Measurements from ENCODE around the gene CCDC40.
"Not testable (repeated sequence)": the region's sequence is repeated elsewhere in the genome, so short reads cannot be mapped to it uniquely, and the experiment has no call there.

The CCDC40 gene

DNA sequence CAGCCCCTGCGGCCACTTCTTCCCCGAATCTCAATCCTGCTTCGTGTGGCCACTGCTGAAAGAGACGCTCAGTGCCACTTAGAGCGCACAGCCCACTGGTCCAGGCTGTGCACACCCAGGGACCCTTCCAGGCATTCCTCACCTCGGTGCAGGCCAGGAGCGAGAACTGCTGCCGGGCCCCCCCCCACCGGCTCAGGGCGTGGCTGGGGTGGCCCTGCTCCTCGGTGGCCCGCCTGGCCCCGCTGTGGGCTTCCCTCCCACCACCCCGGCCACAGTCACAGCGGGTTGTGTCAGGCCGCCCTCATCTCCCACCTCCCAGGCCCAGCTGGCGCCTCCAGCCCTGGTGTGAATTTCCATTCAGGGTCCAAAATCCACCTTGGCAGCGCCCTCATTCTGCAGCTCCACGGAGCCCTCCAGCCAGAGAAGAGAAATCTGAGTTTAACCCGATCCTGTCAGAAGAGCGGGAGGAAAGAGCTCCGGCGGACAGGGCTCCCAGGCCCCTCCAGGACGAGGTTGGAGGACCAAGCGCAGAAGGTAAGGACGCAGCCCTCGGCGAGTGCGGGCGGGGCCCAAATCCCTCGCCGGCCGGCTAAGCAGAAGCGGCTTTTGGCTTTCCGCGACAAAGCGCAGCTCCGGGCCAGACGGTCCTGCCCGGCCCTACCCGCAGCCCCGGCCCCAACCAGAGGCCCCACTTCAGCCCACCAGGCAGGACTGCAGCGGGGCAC lies 12.8 kb upstream of the CCDC40 start:
- no peak for DNase-seq

DNA sequence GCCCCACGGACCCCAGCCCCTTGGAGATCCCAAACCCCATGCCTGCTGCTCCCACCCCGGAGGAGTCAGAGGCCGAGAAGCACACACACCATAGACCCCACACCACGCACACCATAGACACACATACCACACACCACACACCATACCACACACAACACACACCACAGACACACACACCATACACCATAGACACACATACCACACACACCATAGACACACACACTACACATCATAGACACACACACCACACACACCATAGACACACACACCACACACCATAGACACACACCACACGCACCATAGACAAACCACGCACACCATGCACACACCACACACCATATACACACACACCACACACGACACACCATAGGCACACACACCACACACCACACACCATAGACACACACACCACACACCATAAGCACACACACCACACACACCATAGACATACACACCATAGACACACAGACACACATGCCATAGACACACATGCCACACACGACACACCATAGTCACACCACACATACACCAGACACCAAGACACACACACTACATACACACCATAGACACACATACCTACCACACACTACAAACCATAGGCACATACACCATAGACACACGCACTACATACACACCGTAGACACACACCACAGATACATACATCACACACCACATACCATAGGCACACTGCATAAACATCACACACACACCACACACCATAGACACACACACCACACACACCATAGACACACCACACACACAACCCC lies 12.1 kb upstream of the CCDC40 start:
- no peak for DNase-seq

DNA sequence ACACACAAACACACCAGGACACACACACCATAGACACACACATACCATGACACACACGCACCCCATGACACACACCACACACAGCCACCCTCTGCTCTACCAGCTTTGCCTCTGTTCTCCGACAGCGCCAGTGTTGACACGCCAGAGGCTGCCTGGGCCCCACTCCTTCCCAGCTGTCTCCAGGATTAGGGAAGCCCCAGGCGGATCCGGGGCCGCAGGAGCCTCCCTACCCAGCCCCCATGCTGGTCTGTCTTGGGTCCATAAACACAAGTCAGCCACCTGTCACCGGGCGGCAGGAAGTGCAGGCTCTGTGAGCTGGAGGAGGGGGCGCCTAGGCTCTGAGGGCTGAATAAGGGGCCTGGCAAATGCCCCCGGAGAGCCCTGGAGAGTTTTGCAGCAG lies 11.3 kb upstream of the CCDC40 start:
- no peak for DNase-seq

DNA sequence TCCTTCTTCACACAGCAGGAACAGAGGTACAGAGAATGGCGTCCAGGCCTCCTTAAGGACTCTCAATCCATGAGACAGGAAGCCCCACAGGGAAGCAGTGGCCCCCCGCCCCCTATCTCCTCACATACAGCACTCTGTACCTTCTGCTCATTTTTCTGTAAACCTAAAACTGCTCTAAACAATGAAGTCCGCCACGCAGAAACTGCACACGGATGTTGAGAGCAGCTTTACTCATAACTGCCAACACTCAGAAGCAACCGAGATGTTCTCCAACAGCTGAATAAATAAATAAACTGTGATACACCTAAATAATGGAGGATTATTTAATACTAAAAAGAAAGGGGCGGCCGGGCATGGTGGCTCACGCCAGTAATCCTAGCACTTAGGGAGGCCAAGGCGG lies 10.6 kb upstream of the CCDC40 start:
- no peak for DNase-seq

DNA sequence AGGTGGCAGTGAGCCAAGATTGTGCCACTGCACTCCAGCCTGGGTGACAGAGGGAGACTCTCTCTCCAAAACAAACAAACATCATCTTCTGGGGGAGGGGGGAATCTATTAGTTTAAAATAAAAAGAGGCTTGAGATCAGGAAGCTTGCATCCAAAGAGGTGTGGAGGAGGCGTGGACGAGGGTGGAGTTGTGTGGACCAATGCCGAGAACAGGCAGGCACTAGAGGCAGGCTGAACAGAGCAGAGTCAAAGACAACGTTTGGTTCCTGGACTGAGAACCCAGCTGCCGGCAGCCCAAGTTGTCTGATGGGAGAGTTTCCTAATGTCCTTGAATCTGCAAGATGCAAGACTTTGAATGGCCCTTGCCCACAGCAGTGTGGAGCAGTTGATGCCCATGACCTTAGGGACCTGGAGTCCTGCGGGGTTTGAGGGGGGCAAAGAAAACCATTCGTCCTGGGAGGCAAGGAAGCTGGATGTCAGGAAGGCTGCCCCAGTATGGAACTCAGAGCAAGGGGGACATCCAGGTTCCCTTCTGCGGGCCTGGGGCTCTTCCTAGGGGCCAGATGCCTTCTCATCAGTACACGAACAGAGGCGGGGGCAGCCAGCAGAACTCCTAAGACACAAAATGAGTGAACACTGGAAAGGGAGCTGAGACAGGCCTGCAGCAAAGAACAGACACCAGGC lies 9.9 kb upstream of the CCDC40 start:
- no peak for DNase-seq

DNA sequence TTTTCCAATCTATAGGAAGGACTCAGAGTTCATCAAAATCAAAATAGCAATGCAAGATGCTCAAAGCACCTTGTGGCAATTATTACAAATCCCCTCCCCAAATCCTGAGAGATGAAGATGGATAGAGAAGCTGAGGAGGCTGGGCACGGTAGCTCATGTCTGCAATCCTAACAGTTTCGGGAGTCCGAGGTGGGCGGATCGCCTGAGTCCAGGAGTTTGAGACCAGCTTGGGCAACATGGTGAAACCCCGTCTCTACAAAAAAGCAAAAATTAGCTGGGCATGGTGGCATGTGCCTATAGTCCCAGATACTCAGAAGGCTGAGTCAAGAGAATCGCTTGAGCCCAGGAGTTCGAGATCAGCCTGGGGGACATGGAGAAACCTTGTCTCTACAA lies 9.4 kb upstream of the CCDC40 start:
- DNase-seq: no peak

DNA sequence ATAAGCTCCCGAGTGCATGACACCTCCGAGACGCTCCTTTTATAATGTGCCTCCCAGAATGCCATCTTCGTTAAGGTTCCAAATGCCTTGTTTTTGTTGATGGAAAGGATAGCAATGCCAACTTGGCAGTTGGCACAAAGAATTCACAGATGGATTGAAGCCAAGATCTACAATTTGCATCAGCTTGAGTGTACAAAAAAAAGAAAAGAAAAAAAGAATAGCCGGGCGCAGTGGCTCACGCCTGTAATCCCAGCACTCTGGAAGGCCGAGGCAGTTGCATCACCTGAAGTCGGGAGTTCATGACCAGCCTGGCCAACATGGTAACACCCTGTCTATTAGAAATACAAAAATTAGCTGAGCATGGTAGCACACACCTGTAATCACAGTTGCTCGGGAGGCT lies 8.4 kb upstream of the CCDC40 start:
- no peak for DNase-seq

DNA sequence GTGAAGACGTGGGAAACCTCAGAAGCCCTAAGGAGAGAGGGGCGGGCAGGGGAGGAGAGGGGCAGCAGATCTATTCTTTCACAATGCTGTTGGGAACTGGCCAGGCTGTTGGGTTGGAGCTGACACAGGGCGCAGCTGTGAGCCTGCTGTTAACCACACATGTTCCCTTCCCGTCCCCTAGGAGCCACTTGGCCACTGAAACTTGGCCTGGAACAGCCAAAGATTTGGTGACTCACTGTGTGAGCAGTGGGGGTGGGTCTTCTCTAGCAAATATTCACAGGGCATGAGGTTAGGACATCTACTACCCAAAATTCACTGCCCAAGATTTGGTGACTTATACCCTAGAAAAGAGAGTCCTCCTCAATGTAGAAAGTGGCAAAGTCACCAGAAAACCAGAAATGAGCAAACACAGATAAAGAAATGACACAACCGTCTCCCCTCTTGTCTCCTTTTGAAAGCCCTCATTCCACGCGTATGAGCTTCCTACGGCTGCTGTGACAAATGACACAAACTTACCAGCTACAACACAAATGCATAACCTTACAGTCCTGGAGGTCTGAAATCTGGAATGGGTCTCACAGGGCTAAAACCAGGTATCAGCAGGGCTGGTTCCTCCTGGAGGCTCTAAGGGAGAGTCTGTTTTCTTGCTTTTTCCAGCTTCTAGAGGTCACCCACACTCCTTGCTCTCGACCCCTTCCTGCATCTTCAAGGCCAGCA lies 7.0 kb upstream of the CCDC40 start:
- no peak for DNase-seq

DNA sequence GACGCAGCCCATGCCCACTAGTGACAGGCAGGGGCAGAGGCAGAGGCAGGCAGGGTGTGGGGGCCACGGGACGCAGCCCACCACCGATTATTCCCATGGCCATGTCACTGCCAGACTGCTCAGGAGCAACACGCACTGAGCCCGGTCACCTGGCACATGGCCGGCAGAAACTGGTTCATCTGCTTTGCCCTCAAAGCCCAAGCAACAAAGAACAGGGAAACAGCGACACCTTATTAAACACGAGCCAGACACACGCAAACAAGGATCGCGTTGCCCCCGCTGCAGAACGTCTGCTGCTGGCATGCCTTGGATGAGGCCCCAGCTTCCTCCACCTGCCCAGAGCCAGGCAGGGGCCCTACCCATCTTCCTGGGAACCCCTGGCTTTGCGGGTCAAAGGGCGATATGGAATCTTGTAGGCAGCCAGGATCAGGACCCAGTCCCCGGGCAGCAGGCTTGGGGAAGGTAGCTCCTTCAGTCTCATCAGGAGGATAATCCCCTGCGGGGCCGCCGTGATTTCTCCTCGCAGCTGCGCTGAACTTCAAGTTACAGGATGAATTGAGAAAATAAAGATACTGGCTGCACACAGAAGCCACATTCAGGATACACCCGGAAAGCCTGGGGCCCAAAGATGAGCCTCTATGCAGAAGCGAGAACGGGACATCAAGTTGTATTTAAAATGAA lies 5.6 kb upstream of the CCDC40 start:
- DNase-seq: no peak

DNA sequence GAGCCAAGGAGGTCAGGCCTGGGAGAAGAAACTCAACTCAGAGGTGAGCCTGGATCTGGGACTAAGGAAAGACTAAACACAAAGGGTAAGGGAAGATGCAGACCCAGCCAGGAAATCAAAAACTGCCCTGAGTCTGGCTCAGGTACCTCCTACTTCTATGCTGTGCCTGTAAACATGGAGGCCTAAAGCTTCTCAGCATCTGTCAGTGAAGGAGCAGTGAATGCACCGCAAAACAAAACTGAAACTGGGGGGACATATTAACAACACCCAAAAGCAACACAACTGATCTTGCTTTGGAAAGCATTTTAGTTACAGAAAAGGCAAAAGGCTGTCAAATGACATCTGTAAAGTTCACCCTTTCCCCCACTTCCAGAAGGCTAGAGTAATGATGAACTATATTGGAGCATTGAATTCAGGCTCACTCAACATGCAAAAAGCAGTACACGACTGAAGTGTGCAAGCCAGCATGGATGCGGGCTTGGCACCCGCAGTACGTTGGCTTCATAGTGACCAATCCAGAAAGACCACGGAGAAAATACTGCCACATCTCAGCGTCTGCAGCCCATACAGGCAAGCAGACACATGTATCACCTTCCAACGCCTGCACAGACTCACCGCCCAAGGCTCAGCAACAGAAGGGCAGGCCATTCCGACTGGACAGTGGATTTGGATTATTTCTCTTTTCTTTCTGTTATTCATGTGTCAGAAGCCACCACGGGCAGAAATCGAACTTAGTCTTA lies 4.6 kb upstream of the CCDC40 start:
- no peak for DNase-seq

DNA sequence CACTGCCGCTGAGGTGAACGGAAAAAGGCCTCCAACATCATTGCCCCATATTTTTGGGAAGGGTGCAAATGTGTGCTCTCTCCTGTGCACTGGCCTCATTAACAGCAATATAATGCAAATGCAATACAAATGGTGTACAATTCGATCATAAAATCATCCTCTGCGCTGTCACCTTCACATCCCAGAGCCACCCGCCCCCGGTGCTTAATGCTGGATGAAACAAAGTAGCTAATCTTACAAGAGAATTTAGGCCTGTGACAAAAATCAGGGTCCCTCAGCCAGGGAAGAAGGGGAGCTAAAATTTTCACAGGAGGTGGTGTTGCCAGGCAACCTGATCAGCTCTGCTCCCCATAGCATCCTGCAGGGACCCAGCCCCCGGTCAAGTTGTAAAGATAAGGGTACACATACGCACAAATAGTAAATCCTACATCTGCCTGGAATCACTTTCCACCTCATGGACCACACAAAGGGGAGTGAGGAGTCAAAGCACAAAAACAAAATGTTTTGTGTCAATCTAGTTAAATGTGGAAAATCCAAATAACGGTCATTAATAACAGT lies 3.7 kb upstream of the CCDC40 start:
- DNase-seq: no peak

DNA sequence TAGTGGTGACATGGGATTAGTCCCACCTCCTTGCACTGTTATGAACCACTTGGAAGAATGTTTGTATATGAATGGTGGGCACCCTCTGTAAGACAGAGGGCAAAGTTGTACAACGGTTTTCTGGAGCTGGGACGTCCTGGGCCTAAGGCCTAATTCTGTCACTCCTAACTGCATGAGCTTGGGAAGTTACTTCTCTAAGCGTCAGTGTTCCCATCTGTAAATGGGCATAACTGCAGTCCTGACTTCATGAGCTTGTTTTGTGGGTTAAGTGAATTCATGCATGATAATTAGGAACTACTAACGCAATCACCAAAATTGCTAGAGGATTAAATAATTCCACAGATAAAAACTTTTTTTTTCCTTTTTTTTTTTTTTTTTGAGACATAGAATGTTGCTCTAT lies 2.6 kb upstream of the CCDC40 start:
- no peak for DNase-seq

DNA sequence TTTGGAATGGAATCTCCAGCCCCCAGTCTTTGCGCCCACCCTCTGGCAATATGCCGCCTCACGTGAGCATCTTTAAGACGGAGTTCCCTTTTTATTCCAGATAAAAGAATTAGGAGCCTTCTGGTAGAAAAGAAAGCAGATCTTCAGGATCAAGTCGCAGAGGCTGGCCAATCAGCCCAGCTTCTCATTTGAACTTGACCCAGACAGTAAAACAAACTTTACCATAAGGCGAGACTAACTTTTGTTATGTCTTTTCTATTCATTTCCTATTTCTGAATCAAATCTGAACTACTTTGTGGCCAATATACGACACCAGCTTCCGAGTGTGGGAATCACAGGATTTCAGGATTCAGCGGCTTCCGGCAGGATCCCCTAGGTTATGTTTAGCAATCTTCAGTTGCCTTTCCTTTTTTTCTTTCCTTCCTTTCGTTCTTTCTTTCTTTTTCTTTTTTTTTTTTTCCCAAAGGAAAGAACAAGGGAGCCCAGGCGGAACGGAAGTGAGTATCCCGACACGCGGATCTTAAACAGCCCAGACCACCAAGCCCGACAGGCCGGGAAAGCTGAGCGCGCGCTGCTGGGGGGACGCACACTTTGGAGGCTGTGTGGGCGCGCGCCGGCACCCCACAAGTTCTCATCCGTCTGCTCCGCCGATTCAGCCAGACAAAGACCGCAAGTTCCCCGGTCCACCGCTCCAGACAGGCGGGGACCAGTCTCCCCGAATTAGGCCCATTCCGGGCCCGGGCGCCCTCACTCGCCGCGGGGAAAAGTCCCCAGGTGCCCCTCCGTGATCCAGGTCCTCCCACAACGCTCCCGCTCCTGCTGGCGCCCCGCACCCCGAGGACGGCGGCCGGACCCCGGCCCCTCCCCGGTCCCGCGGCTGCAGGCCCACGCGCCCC lies 1.4 kb upstream of the CCDC40 start:
- no peak for DNase-seq

DNA sequence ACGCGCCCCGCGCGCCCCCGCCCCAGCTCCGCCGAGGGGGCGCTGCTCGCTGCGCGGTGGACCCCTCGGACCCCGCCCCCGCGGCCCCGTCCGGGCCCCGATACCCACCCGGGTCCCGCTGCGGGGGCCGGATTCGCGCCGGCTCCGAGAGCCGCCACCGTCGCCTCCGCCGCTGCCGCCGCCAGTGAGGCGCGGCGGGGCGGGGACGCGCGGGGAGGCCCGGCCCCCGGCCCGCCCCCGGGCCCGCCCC lies 830 bp upstream of the CCDC40 start, which contains the start of gene TBC1D16:
TSS of gene TBC1D16 (minus strand) at position 186 of the 250 bp plus-strand sequence. CDS start 22,325 bp downstream, outside the sequence.
- DNase-seq: no peak

DNA sequence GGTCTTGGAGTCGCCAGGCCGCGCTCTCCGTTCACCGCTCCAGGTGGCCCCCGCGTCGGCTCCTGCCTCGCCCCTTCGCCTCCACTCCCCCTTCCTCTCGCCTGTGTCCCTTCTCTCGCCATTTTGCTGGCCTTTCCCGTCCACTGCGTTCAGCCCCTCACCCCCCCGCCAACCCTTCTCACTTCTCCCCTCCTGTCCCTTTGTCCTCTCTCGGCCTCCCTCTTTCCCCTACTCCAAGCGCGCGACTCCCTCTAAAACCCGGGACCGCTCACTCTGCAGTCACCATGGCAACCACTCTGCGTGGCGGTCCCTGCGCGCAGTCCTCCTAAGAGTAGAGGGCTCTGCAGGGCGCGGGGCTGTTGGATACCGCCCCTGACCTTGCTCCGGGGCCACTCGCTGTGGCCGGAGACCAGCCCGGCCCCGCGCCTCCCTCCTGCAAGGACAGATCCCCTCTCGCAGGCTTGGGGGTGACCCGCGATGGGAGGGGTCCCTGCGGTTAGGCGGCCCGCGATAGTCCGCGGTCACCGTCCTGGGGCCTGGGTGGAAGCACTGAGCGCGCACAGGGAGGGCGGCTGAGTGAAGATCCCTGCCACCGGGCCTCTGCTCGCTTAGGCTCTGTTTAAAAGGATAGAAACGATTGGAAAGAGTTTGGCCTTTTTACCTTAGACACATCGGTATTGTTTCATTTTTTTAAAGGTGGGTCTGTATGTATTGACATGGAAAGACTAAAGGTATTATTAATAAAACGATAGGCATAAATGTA lies 454 bp downstream of the CCDC40 start:
- peak; percentile 61 to 77 for DNase-seq

DNA sequence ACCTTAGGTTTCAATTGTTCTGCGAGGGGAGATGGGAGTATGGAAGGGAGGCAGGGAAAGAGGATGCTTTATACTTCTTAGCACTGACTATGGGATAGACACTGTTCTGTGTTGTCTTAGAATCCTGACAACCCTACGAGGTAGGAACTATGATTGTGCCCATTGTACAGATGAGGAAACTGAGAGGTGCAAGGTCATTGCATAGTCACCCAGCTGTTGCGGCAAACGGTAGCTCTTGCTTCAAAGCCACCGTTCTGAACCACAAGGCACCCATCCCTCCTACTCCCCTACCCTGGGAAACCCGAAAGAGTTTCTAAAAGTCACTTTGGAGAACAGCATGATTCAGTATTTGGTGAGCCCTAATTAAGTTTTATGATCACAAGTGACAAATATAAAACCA lies 7.5 kb downstream of the CCDC40 start:
- no peak for DNase-seq

DNA sequence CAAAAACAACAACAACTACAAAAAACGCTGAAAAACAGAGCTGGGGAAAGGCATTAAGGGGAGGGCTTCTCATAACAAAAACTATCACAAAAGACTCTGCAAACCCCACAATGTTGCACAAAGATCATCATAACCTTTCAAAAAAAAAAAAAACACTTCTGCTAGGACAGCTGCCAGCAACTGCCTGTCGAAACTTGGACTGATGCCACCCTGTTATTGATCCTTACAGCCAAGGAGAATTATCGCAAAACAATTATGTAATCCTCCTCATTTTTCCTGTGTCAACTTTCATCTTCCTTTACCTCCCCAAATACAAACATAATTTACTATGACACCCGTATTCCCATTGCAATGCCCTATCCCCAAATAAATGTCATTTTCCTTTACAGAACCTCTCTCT lies 9.3 kb downstream of the CCDC40 start:
- DNase-seq: no peak

DNA sequence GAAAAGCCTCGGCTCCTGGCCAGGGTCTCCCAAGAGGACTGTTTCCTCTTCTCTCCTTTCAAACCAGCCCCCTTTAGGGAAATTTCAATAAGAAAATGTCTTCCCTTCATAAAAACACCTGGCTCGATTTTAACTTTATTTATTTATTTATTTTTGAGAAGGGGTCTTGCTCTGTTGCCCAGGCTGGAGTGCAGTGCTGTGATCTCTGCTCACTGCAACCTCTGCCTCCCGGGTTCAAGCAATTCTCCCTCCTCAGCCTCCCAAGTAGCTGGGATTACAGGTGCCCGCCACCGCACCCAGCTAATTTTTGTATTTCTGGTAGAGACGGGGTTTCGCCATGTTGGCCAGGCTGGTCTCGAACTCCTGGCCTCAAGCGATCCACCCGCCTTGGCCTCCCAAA lies 10.3 kb downstream of the CCDC40 start:
- not testable (repeated sequence) for DNase-seq

DNA sequence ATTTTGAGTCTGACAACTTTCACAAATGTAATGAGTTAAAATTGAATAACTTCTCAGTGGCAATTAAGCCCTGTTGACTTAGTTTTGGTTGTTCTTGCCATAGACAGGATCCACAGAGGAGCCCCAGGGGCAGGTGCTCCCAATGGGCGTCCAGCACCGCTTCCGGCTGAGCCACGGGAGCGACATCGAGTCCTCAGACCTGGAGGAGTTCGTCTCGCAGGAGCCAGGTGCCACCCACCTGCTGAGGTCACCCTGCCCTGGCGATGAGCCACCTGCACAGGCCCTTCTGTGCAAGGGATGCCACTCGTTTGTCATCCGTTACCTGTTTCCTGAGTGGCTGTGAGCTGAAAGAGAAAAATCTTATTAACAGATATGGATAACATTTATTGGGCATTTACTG lies 10.7 kb downstream of the CCDC40 start:
- DNase-seq: no peak

DNA sequence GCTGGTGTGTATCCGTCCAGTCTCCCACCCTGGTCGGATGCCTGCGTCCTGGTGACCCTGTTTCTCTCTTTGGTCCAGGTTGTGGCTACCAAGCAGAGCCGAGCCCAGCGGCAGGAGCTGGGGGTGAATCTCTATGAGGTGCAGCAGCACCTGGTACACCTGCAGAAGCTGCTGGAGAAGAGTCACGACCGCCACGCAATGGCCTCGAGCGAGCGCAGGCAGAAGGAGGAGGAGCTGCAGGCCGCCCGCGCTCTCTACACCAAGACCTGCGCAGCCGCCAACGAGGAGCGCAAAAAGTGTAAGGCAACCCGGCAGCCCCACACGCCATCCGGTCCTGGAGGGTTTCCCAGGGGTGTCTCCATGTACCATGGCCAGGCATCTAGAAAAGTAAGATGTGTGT lies 13.5 kb downstream of the CCDC40 start:
- DNase-seq: no peak
